GM12892 (cell line): ENCODE results near the gene HDGF.

ENCODE experiments used
- POLR2A ChIP-seq: IDR thresholded peaks from 2 replicates; pipeline ENCODE4 v1.6.1; 2011; ENCODE audit warnings: low read depth, low read length, control low read depth
- POLR2AphosphoS5 ChIP-seq: IDR thresholded peaks from 2 replicates; pipeline ENCODE4 v1.6.1; 2011; ENCODE audit warnings: low read depth, low read length, control low read depth

DNA sequence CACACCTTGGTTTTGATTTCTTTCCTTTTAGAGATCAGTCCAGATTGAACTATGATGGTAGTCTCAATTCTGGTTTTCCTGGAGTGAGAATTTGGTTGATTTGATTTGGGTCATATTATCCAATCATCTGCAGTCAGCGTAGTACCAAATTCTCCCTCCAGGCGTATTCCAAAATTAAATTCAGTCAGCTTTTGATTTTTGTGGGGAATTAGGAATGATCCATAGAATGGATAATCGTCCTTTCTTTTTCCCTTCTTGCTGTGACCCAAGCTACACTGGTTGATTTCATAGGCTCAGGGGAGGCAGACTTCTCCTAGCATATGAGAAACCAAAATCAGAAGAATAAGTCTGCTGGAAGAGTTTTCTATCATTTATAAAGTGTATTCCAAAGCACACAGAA lies 20.7 kb upstream of the HDGF start:
- no peak for TF ChIP-seq POLR2A
- TF ChIP-seq POLR2AphosphoS5, result no peak
